Osteocyte (in vitro differentiated cells): ENCODE measurements around the gene CYP46A1. TPM values are rescaled to one million over a fixed set of nuclear protein-coding genes. Genes with fewer than 3 reads are reported as not detected.
A peak's percentile ranks its signal among the peaks of the same experiment; 100 is the strongest.

Experiments used
- DNase-seq: peaks from one replicate; pipeline ENCODE4 v3.0.0; 2021; ENCODE audit warnings: mixed read lengths; ENCODE audit not compliant: unreplicated experiment; ENCODE audit errors: extremely low spot score
- H3K27ac Mint-ChIP-seq: one replicate; pipeline ENCODE4 v1.8.0; 2021; ENCODE audit warnings: mild to moderate bottlenecking, mixed read lengths; ENCODE audit not compliant: unreplicated experiment
- H3K27me3 Mint-ChIP-seq: one replicate; pipeline ENCODE4 v1.8.0; 2021; ENCODE audit warnings: mixed read lengths; ENCODE audit not compliant: unreplicated experiment
- H3K36me3 Mint-ChIP-seq: one replicate; pipeline ENCODE4 v1.8.0; 2021; ENCODE audit warnings: mixed read lengths; ENCODE audit not compliant: unreplicated experiment
- H3K4me1 Mint-ChIP-seq: one replicate; pipeline ENCODE4 v1.8.0; 2021; ENCODE audit warnings: mixed read lengths; ENCODE audit not compliant: unreplicated experiment
- H3K4me3 Mint-ChIP-seq: one replicate; pipeline ENCODE4 v1.8.0; 2021; ENCODE audit warnings: mild to moderate bottlenecking, moderate library complexity, mixed read lengths; ENCODE audit not compliant: unreplicated experiment
- H3K9me3 Mint-ChIP-seq: one replicate; pipeline ENCODE4 v1.8.0; 2021; ENCODE audit warnings: mixed read lengths; ENCODE audit not compliant: unreplicated experiment
- total RNA-seq: library from RNA; stranded (reverse); gene quantifications from 2 replicates; pipeline ENCODE4 v1.2.1, GENCODE V29; 2021
- TF ChIP-seq, protein P1 (sequence below): fragments of 200-600 bp; sonication (generic); IDR thresholded peaks from 2 replicates; pipeline ENCODE4 v1.5.0; 2021; ENCODE audit warnings: antibody characterized with exemption, mild to moderate bottlenecking, moderate library complexity

CYP46A1 gene
- total RNA-seq, 1 donor from 2014 or later: 1.3 TPM

DNA sequence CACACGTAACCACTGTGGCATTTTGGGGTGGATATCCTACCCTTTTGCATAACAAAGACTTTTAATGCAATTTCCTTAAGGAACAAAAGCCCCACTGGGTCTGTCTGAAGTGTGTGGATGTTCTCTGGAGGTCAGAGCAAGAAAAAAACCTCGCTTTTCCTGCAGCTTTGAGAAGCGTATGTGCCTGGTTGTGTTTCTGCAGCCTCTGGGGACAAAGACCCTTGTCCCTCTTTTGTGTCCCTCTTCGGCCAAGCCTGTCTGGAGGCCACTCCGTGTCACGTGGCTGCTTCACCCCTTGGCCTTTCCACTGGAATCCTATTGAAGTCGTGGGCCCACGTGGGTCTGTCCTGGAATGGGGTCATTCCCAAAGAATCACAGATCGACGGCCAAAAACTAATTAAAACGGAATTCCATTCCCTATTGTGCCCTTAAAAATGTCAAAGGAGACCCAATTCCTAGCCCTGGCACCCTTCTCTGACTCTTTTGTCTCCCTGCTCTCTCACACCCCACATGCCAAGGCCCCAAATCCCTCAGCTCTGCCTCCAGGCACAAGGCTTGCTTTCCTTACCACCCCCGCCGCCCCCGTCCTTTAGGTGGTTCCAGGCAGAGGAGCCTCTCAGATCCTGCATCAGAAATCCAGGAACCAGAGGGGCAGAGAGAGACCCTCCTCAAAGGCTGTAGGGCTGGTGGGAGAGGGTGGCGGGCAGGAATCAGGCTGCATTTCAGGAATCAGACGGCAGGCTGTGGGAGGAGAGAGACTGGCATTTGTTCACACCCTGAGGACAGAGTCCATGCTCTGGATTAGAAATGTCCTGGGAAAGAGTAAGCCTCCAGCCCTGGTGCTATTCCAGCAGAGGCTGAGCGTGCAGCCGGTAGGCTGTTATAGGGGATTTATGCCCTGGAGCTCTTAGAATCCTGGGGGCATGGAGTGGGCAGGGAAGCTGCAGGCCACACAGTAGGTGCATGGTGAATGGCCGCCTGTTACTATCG is 12.6 kb upstream of the CYP46A1 start:
- H3K9me3 Mint-ChIP-seq: no peaks in the 10 kb centered on the region
- no peak overlapping the region for H3K4me3 Mint-ChIP-seq
- no peaks in the 10 kb centered on the region for H3K27me3 Mint-ChIP-seq
- no peak for DNase-seq
- peaks cover 4% of the 10 kb centered on the region for H3K36me3 Mint-ChIP-seq
- H3K4me1 Mint-ChIP-seq: peaks cover 24% of the 10 kb centered on the region
- H3K27ac Mint-ChIP-seq: peak overlapping the region; percentile 77
- TF ChIP-seq, protein P1, sequence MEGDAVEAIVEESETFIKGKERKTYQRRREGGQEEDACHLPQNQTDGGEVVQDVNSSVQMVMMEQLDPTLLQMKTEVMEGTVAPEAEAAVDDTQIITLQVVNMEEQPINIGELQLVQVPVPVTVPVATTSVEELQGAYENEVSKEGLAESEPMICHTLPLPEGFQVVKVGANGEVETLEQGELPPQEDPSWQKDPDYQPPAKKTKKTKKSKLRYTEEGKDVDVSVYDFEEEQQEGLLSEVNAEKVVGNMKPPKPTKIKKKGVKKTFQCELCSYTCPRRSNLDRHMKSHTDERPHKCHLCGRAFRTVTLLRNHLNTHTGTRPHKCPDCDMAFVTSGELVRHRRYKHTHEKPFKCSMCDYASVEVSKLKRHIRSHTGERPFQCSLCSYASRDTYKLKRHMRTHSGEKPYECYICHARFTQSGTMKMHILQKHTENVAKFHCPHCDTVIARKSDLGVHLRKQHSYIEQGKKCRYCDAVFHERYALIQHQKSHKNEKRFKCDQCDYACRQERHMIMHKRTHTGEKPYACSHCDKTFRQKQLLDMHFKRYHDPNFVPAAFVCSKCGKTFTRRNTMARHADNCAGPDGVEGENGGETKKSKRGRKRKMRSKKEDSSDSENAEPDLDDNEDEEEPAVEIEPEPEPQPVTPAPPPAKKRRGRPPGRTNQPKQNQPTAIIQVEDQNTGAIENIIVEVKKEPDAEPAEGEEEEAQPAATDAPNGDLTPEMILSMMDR: no peak

DNA sequence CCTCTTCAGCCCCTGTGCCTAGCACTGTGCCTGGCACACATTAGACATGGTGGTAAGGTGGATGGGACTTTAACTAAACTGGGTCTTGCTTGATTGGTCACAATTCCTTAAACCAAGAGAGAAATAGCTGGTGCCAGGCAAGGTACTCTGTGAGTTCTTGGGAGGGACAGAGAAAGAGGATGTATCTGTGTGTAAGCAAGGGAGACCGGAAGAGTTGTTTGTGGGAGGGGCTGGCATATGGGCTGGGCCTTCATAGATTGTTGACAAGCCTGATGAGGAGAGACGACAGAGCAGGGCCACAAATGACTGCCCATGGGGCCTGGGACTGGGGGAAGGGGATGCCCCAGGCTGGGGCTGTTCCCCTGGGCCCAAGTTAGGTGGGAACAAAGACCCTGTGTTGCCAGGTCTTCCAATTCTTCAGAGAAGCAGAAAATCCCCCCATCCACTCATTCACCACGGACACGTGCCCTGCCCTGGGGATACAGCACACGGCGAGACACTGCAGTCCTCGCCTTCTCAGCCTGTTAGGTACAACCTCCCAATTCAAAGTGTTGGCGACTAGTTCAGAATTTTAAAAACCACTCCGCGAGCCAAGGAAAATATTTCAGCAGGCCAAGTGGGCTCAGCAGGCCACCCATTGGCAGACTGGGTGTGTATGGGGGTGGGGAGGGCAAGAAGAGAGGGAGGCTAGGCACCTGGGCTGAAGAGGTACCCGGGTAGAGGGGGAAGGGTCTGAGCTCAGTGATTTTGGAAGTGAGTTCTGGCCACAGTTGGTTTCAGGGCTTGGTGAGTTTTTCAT is 11.4 kb upstream of the CYP46A1 start:
- H3K36me3 Mint-ChIP-seq: peaks cover 4% of the 10 kb centered on the region
- H3K9me3 Mint-ChIP-seq: no peaks in the 10 kb centered on the region
- DNase-seq: no peak
- no peak overlapping the region for H3K27ac Mint-ChIP-seq
- H3K4me3 Mint-ChIP-seq: no peak overlapping the region
- H3K4me1 Mint-ChIP-seq: peaks cover 24% of the 10 kb centered on the region
- no peaks in the 10 kb centered on the region for H3K27me3 Mint-ChIP-seq
- TF ChIP-seq, protein P1: no peak

DNA sequence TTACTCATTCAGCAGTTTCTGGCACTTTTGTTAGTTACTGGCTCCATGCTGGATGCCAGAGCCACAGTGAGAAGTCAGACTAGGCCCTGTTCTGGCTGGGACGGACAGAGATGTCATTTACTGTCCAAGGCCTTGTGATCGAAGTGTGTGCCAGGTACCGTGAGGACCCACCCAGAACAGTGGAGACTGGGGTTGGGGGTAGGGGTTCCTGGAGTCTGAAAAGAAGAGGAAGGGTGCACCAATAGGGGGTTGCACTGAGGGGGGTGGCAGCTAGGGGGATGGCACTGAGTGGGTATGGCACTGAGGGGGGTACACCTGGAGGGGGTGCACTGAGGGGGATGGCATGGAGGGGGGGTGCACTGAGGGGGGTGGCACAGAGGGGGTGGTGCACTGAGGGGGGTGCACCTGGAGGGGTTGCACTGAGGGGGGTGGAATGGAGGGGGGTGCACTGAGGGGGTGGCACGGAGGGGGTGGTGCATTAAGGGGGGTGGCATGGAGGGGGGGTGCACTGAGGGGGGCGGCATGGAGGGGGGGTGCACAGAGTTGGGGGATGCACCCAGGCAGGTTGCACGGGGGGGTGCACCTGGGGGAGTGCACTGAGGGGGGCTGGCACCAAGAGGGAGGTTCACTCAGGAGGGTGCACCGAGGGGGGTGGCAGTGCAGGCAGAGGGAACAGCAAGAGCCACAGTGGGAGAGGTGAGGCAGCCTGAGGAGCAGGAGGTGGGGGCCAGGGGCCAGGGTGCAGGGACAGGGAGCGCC is 10.6 kb upstream of the CYP46A1 start:
- peaks cover 24% of the 10 kb centered on the region for H3K4me1 Mint-ChIP-seq
- peaks cover 4% of the 10 kb centered on the region for H3K36me3 Mint-ChIP-seq
- no peaks in the 10 kb centered on the region for H3K27me3 Mint-ChIP-seq
- no peak overlapping the region for H3K27ac Mint-ChIP-seq
- no peak overlapping the region for H3K4me3 Mint-ChIP-seq
- TF ChIP-seq, protein P1: no peak
- no peak for DNase-seq
- peaks cover 5% of the 10 kb centered on the region for H3K9me3 Mint-ChIP-seq

DNA sequence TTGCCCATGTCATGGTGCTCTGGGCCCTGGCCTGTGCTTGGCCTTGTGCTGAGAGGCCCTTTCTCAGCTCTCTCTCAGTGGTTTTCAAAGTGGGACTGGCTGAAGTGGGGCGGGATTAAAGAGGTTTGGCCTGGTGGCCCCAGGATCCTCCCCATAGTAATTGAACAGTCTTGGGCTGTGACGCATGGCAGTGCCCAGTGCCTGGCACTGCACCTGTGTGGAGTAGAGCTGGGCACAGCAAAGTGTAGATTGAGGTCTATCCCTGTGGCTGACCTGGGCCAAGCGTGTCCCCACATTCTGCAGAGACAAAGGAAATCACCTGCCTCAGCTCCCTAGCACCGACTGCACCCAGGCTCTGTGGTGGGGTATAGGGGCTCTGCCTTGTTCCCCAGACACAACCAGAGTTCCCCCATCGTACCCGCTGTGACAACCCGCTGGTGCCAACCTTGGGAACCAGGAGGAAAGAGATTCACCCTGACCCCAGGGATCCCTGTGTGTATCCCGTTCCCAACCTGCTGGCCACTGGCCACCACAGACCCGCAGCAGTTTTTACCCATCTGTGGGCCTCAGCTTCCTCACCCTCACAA is 9.9 kb upstream of the CYP46A1 start:
- Mint-ChIP-seq H3K36me3 (no peaks in the 10 kb centered on the region), H3K9me3 (peaks cover 7% of the 10 kb centered on the region), H3K27ac (no peak overlapping the region), H3K4me3 (no peak overlapping the region), H3K4me1 (peaks cover 24% of the 10 kb centered on the region), H3K27me3 (no peaks in the 10 kb centered on the region)
- TF ChIP-seq, protein P1: no peak
- no peak for DNase-seq
